HG02610 (cell line): ENCODE data around the gene GJA3.

ENCODE experiments used
- ATAC-seq: cut with Tn5 transposase; IDR thresholded peaks from one replicate; pipeline ENCODE4 v1.9.1; 2021; ENCODE audit warnings: mild to moderate bottlenecking, moderate library complexity; ENCODE audit not compliant: unreplicated experiment

Gene GJA3

GRCh38 chr13:20099319-20099718 is 61.5 kb downstream of the GJA3 start:
- no peak for ATAC-seq

- ATAC-seq = no peak
These were observed 66.9 kb downstream of the GJA3 start for GRCh38 chr13:20093951-20094350.

GRCh38 chr13:20090349-20090748 is 70.5 kb downstream of the GJA3 start:
- no peak for ATAC-seq
